Subcutaneous adipose tissue (tissue), 4 donors: ENCODE results near the gene VSTM5. TPM values are rescaled to one million over a fixed set of nuclear protein-coding genes. Genes with fewer than 3 reads are reported as not detected.

Source experiments
- total RNA-seq, 4 donors: library from RNA; depleted of rRNA; stranded (reverse); fragments of >200 nt; gene quantifications; one replicate each; pipeline ENCODE4 v1.1.0, GENCODE V29; 2016
- TF ChIP-seq, protein P1 (sequence below): fragments of 450-650 bp; IDR thresholded peaks from one replicate; pipeline ENCODE4 v1.5.1; 2016; ENCODE audit warnings: low read depth, mild to moderate bottlenecking, control low read depth, antibody characterized with exemption, moderate library complexity

Gene VSTM5
- total RNA-seq, 4 donors from 2014 or later = not detected

DNA sequence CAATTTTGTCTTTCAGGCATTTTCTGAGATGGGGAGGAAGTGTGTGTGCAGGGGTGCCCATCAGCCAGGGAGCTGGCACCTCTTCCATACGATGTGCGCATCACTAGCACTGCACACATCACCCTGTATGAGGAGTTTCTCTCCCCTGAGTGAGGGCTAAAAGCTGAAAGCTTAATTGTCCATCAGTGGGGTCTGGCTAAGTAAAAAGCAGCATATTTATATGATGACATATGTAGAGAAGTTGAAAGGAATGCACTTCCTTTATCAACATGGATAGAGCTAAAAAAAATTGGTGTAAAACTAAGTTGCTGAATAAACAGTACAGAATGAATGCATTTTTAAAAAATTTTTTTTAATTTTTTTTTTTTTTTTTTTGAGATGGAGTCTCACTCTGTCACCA, 4.0 kb downstream of the VSTM5 start:
- TF ChIP-seq, protein P1, sequence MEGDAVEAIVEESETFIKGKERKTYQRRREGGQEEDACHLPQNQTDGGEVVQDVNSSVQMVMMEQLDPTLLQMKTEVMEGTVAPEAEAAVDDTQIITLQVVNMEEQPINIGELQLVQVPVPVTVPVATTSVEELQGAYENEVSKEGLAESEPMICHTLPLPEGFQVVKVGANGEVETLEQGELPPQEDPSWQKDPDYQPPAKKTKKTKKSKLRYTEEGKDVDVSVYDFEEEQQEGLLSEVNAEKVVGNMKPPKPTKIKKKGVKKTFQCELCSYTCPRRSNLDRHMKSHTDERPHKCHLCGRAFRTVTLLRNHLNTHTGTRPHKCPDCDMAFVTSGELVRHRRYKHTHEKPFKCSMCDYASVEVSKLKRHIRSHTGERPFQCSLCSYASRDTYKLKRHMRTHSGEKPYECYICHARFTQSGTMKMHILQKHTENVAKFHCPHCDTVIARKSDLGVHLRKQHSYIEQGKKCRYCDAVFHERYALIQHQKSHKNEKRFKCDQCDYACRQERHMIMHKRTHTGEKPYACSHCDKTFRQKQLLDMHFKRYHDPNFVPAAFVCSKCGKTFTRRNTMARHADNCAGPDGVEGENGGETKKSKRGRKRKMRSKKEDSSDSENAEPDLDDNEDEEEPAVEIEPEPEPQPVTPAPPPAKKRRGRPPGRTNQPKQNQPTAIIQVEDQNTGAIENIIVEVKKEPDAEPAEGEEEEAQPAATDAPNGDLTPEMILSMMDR = no peak

GRCh38 chr11:93845181-93846092, 5.0 kb downstream of the VSTM5 start:
- TF ChIP-seq, protein P1 = no peak

DNA sequence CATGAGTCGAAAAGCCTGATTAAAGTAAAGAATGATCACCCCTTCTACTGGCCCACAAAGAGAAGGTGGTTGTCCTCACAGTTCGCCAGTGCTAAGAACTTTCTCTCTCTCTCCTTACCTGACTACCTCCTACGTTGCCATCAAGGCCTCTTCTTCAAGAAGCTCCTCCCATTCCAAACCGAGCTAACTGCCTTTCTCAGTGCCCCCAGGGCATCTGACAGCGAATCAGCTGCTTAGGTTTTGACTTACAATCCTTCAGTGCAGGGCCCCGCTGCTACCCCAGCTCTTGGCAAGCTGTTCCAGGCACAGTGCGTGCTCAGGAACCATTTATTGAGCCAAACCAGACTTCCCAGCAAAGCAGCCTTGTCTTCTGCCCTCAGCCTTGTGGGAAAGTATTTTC, 5.8 kb downstream of the VSTM5 start:
- TF ChIP-seq, protein P1 = no peak

DNA sequence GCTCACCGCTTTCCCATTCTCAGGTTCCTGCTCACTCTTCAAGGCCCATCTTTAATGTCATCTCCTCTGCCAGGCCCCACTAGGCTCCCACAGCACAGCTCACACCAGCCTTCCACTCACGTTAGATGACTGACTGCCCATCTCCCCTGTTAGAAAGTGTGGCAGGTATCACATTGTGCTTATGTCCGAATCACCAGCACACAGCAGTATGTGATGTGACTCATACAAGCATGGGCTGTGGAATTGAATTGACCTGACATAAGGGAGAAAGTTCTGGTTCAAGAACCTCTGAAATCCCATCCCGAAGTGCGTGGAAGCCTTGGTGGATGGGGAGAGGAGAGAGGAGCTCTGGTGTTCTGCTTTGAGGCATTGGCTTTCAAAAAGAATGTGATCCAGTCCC, 6.5 kb downstream of the VSTM5 start:
- TF ChIP-seq, protein P1 = no peak

GRCh38 chr11:93842461-93842860, 8.0 kb downstream of the VSTM5 start:
- TF ChIP-seq, protein P1 = no peak

DNA sequence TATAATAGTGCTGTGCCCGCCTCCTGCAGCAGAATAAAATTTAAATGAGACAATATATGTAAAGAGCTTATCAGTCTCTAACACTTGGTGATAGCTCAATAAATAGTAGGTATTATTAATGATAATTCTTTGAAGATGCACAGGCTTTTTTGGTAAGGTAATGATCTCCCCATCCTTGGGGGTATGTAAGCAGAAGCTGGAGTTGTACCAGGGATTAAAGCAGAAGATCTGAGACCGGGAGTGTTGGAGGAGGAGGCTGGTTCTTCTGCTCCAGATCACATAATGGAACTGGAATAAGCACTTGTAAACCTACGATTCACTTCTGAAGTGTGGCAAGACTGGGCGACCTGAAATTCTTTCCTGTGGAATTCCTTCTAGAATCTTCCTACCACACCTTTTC, 8.4 kb downstream of the VSTM5 start:
- TF ChIP-seq, protein P1 = no peak

- TF ChIP-seq, protein P1 = no peak
Measured at GRCh38 chr11:93841446-93841845, 9.0 kb downstream of the VSTM5 start.
